HL-60/S4 (cell line): ENCODE results near the gene MFSD6L.

ENCODE experiments used
- in situ Hi-C: fragments of 300-500 bp; cut with MboI; formaldehyde crosslinking; loops from 2 replicates; pipeline ENCODE4 v1.14.3; 2022; ENCODE audit warnings: low sequenced_read_pairs

Gene MFSD6L

GRCh38 chr17:8747742-8748141 is 51.4 kb downstream of the MFSD6L start:
- in situ Hi-C loops: loop anchor here (25.0 kb wide), 2 partner anchors 335 to 660 kb away; partner anchors contain the start of gene ALOX12B
